Measurements from ENCODE around the gene SLC25A17.
"Not testable (repeated sequence)": the region's sequence is repeated elsewhere in the genome, so short reads cannot be mapped to it uniquely, and the experiment has no call there.

SLC25A17 gene, protein sequence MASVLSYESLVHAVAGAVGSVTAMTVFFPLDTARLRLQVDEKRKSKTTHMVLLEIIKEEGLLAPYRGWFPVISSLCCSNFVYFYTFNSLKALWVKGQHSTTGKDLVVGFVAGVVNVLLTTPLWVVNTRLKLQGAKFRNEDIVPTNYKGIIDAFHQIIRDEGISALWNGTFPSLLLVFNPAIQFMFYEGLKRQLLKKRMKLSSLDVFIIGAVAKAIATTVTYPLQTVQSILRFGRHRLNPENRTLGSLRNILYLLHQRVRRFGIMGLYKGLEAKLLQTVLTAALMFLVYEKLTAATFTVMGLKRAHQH

DNA sequence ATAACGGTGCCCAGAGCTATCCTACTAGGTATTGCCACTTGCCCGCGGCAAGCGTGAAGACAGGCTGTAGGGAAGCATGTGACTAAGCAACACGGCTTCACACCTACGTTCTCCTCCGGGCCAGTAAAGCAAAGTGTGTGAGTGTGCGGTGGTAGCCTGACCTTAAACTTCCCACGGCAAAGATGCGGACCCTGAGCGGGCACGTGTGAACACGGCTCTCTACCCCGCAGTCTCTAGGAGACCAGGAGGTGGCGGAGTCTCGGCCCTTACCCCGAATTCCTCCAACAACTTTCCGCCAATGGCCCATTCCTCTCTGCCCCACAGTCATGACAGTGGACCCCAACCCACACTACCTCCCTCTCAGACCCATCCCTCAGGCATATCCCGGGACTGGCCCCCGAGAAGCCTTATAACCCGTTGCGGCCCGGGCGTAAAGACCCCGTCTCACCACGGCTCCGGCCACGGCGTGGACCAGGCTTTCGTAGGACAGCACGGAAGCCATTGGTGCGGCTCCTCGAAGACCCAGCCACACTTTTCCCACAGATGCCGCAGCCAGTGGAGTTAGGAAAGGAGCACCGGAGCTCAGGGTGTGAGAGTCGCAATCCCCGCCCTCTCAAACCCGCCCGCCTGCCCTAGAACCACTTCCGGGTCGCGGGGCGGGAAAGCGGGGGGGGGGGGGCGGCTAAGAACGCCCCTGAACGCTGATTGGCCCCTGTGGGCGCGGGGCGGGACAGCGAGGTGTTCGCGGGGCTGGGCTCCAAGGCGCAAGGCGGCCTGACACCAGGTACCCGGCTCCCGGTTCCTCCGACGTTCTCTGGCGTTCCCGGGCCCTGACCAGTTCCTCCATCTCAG is at the start of gene SLC25A17:
SLC25A17 (minus strand) TSS at position 600 of the 852 bp plus-strand sequence; CDS start at position 502, 98 bp downstream.
- DNase-seq (ENCODE audit: low read depth in 2 of 2) = peak; percentile 76 to 83

DNA sequence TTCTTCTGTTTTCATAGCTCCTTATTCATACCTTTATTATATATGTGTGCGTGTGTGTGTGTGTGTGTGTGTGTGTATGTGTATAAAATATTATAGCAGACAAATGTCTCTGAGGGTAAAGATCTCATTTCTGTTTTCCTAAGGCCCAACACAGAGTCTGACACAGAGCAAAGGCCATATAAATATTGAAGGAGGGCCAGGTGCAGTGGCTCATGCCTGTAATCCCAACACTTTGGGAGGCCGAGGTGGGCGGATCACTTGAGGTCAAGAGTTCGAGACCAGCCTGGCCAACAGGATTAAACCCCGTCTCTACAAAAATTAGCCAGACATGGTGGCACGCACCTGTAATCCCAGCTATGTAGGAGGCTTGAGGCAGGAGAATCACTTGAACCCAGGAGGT is 49.2 kb upstream of the SLC25A17 start:
- not testable (repeated sequence) for DNase-seq (ENCODE audit: low read depth in 2 of 2)

DNA sequence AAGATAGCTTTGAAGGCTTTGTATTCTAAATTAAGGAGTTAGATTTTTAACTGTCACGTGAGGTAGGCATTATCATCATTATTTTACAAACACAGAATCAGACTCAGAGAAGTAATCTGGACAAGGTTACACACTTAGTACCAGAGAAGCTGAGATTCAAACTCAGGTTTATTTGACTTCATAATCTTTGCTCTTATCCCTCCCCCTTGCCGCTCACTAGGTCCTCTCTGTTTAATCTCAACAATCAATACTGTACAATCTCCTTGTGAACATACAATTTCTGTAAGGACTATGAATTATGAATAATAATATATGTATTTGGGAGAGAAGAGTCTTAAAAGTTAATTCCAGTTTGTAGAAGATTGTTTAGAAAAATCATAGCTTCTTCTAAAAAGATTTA is 48.0 kb upstream of the SLC25A17 start:
- DNase-seq (ENCODE audit: low read depth in 2 of 2) = no peak

DNA sequence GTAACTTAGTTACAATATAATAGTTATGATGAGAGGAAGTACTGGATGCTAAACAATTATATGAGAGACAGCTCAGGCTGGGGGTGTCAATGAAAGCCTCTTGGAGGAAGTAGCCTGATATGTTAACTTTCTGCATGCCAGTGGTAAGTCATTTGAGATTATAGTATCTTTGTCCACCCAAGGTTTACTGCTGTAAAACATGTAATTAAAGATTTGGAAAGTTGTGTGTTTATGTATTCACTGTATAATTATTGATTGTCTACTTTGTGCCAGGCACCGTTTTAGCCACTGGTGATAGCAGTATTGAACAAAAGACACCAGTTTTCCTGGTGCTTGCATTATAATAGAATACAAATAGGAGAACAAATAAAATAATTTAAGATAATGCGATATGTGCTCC is 43.4 kb upstream of the SLC25A17 start:
- DNase-seq (ENCODE audit: low read depth in 2 of 2) = no peak

DNA sequence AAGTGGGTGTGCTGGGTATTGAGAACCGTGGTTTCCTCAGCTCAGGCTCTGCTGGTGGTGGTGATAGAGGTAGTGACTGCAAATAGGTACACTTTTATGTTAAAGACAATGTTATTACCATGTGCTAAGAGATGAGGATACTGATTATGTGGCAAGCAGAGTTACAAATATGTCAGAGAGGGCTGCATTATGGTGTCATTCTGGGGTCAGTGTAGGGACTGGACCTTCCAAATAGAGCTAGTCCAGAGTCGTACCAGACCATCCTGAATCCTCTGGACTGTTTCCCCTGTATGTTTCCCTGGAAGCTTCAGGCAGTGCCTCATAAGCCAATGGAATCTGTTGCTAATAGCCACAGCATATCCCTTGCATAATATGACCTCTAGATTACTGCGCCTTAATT is 42.9 kb upstream of the SLC25A17 start, which contains the start of gene DNAJB7:
DNAJB7 (minus strand) TSS at position 101 of the 400 bp plus-strand sequence. CDS start 119 bp downstream, outside the sequence.
- no peak for DNase-seq (ENCODE audit: low read depth in 2 of 2)

DNA sequence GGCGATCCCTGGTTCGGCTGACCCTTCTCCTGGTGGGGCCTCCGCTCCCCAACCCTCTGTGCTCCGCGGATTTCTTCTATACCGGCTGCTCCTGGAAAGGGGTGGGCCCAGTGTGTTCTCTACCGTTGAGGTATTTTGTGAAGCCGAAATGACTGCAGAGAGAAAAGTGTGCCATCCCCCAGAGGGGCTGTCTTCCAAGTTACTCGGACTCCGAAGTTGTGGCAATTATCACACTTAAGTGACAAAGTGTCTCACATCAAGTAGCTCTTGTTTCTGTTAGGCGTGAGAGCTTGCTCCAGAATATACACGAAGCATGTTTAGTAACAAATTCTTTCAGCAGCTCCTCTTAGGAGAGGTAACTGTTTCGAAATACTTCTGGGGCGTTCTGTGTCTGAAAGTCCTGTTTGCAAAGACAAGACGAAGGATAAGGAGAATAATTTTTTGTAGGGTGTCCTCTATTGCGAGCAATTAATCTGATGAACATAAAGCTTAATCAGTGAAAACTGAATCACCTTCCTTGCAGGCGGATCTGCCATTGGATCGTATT is 38.2 kb upstream of the SLC25A17 start:
- no peak for DNase-seq (ENCODE audit: low read depth in 2 of 2)

DNA sequence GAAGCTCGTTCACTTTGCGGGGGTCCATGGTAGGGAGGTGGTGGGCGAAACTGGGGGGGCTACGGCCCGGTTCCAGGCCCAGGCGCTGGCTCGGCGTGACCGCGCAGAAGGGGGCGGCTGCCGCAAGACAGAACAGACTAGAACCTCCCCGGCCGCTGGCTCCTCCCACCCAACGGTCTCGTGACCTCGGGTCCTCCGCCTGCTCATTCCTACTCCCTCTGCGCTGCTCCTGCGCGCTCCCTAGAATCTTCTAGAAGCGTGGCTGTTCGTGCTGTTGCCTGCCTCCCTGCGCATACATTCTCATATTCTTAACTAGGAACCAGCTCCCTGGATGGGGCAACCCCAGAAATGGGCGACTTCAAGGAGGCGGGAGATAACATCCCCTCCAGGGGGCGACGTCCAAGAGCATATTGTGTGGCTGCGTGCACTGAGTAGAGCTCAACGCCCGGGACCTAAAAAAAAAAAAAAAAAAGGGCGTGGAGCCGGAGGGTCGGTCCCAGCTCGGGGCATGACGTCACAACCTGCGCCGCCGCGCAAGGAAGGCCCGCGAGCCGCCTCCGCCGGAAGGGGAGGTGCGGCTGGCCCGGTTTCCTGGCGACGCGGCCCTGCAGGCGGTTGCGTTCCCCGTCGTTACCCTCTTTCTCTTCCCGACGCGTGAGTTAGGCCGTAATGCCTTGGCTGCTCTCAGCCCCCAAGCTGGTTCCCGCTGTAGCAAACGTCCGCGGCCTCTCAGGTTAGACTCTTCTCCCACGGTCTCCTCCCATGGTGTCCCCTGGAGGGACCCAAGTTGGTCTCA is 37.6 kb upstream of the SLC25A17 start, which contains the start of the genes ST13 and XPNPEP3:
ST13 (minus strand) TSS at position 127 of the 796 bp plus-strand sequence; CDS start at position 28, 99 bp downstream.
XPNPEP3 (plus strand) TSS at position 636 of the 796 bp plus-strand sequence; CDS start at position 670, 34 bp downstream.
- peak; percentile 92 to 93 for DNase-seq (ENCODE audit: low read depth in 2 of 2)

DNA sequence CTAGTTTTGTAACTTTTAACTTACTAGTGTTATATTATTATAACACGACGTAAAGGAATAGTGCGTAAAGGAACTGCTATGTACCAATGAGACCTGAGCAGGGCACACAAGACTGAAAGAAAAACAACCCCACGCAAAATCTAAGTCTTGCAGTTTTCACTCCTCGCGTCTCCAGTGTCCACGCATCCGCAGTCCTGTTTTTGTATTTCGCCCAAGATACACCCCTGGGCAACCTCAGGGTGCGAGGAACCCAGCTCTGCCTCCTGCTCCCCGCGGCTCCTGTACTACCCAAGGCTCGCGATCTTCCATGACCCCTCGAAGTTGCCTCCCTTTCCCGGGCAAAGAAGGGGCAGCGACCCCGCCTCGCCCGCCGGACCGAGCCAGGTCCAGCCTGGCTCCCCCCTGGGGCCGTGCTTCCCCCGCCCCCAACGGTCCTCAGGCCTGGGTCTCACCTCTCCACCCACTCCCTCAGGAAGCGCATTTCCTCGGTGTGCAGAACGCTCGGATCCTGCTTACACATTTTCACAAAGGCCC is 36.9 kb upstream of the SLC25A17 start:
- peak in 1 of 2 donors; percentile 3 for DNase-seq (ENCODE audit: low read depth in 2 of 2)

DNA sequence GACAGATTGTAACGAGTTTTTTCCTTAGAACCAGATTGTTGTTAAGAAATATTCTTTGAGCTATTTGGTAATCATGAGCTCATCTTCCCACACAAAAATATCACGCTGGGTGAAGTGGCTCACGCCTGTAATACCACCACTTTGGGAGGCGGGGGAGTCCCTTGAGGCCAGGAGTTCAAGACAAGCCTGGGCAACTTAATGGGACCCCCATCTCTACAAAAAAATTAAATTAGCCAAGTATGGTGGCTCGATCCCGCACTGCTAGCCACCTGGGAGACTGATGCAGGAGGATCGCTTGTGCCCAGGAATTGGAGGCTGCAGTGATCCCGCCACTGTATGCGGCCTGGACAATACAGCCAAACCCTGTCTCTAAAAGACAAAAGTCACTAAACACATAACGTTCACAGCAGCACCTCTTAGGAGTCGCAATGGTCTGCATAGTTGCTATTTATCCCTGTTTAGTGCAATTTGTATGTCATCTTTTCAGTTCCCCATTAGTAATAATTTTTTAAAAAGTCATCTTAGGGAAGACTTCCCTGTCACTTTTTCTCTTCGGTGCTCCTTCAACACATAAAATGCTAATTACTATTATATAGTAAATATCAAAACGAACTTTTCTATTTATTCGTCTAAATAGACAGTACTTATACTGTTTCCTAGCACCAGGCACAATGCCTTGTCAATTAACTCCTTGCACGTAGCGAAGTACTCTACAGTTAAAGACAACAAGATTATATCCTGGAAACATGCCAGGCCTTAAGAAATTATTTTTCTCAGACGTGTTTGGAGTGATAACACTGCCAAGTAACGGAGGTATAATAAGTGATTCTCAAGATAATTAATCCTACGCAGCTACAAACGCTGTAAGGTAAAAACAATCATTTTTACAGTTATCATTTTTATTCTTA is 36.2 kb upstream of the SLC25A17 start:
- DNase-seq (ENCODE audit: low read depth in 2 of 2) = no peak

DNA sequence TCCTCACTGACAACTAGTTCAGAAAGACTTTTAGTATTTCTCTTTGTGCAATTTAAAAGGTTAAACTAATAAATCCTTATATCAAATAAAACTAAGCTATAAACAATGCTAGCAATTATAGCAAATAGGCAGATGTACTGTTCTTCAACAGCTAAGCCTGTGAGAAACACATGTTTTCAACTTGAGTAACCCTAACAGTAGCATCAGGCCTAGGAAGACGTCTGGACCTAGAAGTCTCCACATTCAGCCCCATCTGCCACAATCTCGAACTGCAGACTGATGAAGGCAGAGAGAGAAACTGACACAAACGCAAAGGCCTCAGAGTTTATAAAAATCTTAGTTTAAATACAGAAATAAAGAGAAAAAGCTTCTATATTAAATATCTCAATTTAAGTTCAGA is 34.8 kb upstream of the SLC25A17 start:
- no peak for DNase-seq (ENCODE audit: low read depth in 2 of 2)

DNA sequence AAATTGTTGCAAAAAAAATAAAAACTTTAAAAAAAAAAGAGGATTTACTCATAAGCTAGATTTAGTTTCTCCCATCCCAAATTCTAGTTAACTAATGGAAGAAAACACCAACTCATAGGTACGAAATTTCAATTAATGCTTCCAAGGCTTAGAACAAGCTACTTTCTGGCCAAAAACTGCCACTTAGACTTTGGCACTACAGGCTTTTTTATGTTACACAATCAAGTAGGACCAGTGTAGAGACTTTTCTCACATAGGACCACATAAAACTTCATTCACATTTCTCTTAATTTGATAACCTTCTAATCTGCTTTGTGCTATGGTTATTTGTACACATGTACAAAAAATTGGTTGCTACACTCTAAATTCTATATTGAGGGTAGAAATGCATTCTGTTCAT is 34.2 kb upstream of the SLC25A17 start:
- no peak for DNase-seq (ENCODE audit: low read depth in 2 of 2)

DNA sequence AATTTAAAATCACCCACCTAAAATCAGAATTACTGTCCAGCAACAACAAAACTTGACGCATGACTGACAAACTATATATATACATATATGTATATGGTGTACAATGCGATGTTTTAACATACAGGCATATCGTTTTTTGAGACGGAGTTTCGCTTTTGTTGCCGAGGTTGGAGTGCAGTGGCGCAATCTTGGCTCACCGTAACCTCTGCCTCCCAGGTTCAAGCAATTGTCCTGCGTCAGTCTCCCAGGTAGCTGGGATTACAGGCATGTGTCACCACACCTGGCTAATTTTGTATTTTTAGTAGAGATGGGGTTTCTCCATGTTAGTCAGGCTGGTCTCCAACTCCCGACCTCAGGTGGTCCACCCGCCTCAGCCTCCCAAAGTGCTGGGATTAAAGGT is 26.7 kb upstream of the SLC25A17 start:
- not testable (repeated sequence) for DNase-seq (ENCODE audit: low read depth in 2 of 2)

DNA sequence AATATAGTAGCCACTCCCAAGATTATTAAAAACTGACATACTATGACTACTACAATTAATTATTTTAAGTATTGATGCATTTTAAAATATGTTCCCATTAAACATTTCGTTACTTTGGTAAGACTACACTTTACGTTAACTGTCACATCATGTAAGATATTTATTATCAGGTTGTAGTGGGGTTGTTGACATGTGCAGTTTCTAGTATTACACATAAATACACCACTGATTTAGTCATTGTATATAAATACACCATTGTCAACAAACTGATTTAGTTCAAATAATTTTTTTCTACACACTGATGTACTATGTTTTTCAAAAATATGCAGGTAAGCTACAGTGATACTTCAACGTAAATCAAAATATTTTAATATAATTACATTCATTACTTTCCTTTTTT is 25.8 kb upstream of the SLC25A17 start:
- no peak for DNase-seq (ENCODE audit: low read depth in 2 of 2)

DNA sequence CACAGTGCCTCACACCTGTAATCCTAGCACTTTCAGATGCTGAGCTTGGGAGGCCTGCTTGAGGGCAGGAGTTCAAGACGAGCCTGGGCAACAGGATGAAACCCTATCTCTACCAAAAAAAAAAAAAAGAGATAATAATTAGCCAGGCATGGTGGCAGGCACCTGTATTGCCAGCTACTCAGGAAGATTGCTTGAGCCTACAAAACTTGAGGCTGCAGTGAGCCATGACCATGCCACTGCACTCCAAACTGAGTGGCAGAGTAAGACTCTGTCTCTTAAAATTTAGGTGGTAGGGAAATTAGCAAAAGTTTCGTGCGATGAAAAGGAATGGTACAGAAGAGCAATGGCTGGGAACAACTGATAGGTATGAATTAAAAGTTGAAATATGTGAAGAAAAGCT is 19.3 kb upstream of the SLC25A17 start:
- no peak for DNase-seq (ENCODE audit: low read depth in 2 of 2)

DNA sequence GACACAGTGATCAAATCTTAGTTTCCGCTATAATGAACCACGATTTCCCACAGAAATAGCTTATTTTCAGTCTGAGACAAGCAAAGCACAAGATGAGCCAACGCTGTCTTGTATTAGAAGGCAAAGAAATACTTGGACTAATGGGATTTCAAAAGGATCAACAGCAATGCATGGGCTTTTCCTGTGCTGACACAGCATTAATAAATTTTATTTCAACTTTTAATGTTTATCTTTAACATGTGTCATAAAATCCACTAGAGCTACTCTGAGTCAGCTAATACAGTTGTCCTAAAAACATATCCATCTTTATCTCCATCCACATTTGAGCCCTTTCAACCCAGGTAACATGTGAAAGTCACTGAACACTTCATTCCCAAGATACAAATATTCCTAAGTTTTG is 15.5 kb upstream of the SLC25A17 start:
- no peak for DNase-seq (ENCODE audit: low read depth in 2 of 2)

DNA sequence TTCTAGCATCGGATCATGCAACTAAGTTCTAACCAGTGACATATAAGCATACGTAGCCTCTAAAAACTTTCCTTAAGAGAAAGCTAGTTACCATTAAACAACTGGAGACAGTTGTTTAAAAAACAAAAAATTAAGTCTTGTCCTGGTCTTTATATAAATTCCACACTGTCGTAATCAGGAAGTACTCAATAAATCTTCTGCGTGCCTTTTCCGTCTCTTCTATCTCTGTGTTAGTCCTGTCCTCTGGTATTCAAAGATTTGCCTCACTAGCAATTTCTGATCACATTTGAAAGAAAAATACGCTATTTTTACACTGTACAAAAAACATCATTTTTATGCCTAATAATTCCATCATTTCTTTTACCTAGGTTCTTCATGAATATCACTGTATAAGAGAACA is 10.0 kb upstream of the SLC25A17 start:
- no peak for DNase-seq (ENCODE audit: low read depth in 2 of 2)

DNA sequence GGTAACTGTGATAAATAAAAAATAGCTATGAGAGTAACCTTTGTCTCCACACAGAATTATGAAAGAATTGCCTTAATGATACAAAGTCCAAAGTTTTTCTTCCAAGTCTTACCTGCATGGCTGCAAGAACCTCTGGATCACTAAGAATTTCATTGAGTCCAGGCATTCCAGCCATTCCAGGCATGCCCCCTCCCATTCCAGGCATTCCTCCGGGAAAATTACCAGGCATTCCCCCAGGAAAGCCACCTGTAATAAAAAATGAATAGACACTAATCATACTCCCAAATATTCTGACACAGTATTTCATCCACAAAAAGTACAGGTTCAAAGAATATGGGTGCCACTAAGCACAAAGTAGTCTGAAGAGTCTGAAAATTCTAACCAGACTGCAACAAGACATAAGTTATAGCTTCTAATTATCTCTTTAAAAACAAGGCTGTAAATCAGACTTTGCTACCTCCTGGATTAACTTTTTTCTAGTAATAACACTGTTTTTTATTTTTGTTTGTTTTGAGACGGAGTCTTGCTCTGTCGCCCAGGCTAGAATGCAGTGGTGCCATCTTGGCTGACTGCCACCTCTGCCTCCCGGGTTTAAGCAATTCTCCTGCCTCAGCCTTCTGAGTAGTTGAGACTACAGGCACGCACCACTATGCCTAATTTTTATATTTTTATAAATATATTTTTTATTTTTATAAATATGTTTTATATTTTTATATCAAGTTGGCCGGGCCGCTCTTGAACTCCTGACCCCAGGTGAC is 8.0 kb upstream of the SLC25A17 start:
- no peak for DNase-seq (ENCODE audit: low read depth in 2 of 2)

DNA sequence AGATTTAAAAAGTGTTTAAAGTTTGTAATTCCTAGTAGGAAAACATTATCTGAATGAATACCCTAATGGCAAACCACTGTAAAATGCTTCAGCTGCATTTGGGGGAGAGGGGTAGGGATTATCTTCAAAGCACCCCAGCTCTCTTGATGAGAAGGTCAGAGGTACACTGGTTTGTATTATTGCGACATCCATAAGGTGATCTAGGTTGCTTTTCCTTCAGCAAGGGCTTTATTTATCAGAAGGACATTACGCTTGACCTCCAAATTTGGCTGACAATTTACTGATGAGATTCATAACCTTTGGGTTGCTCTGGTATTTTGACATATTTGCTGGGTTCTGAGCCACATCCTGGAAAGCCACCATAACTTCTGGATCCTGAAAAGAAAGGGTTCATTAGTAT is 7.1 kb upstream of the SLC25A17 start:
- DNase-seq (ENCODE audit: low read depth in 2 of 2) = not testable (repeated sequence)

DNA sequence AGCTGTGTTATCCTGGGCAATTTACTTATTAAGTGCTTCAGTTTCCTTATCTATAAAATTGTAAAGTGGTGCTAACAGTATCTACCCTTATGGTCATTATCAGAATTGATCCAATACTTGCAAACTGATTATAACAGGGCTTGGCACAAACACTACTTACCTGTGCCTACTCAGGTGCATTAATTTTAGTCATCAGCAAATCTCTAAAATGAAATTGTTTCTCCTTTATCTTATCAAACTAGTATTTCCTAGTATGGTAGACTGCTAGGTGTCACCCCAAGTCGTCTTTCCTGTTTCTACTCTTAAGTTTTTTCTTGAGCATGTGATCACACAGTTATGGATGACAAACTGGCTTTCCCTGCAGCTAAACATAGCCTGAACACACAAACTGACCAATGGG is 4.3 kb upstream of the SLC25A17 start:
- no peak for DNase-seq (ENCODE audit: low read depth in 2 of 2)
